Urothelium cell line (cell line): ENCODE results near the gene CD1D.

Experiments
- DNase-seq: peaks from one replicate; pipeline ENCODE4 v3.0.0; 2011; ENCODE audit warnings: low spot score, mixed read lengths
- FAIRE-seq: peaks from 2 replicates; lab custom pipeline; 2011; peaks lifted over from hg19 to GRCh38; lab: Jason Lieb, UNC

CD1D gene

GRCh38 chr1:158180741-158181576 lies at the start of gene CD1D:
CD1D (plus strand) TSS chr1:158180895; CDS start chr1:158181102, 207 bp downstream.
- no peak for FAIRE-seq
- peak; percentile 62 for DNase-seq

DNA sequence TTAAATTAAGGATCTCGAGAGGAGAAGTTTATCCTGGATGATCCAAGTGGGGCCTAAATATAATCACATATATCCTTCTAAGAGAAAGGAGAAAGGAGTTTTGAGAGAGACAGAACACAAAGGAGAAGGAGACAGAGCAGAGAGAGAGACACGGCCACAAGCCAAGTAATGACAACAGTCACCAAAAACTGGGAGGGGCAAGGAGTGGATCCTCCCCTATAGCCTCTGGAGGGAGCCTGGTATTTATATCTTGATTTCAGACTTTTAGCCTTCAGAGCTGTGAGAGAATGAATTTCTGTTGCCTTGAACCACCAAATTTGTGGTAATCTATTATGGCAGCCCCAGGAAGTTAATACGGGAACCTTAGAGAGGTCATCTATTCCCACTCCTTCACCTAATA lies 49.5 kb upstream of the CD1D start:
- no peak for FAIRE-seq
- DNase-seq: no peak

DNA sequence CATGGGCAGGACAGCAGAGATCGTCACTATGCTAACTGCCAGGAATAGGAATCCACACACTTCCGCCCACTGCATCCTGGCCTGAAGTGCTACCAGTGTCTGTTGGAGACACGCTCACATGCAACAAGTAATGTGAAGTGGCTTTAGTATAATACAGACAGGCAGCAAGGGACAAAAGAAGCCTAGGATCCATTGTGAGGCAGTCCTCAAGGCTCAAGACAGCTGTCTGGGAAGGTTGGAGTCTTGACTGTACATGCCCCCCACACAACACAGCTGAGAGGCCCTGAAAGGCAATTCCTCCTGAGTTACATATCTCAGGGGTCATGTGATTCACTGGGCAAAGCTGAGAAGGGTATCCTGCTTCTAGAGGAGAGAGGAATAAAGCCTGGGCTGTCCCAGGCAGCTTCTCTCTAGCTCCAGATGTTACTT lies 39.9 kb upstream of the CD1D start:
- FAIRE-seq (no peak), DNase-seq (no peak)

DNA sequence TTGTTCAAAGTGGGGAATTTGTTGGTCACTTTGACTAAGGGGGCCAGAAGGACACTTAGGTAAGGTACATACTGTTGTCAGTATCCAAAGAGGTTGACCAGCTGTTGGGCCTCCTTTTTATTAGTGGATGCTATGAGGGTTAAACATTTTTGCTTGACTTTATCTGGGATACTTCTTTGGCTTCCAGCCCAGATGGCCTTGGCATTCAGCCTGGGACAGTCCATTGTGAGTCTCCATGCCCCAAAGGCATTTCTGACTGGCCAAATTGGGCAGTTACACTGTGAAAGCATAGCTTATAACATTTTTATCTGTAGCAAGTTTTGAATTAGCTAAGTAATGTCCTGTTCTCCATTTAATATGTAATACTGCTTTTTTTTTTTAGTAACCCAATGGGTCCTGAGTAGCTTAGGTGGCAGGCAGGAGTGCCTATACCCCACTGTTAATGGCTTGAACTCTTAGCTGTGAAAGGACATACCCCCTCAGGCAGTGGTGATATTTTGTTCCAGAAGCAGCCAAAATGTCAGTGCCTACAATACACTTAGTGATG lies 35.4 kb upstream of the CD1D start:
- DNase-seq (no peak), FAIRE-seq (no peak)

DNA sequence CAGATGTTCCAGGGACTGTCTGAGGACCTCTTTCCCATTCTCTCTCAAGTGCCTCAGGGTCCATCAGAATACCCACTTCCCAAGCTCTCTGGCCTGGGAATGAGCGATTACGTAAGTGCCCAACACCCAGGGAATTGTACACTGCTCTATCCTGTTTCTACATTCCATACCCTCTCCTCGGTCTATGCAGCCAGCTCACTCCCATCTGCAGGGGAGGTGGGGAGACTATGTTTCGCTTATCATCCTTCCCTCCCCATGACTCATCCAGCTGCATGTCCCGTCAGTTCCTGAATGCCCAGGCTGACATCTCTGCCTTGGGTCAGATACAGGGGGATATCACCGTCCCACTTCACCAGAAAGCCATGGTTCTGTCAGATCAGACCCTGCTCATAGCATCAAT lies 34.5 kb upstream of the CD1D start:
- DNase-seq (peak; percentile 52), FAIRE-seq (no peak)

DNA sequence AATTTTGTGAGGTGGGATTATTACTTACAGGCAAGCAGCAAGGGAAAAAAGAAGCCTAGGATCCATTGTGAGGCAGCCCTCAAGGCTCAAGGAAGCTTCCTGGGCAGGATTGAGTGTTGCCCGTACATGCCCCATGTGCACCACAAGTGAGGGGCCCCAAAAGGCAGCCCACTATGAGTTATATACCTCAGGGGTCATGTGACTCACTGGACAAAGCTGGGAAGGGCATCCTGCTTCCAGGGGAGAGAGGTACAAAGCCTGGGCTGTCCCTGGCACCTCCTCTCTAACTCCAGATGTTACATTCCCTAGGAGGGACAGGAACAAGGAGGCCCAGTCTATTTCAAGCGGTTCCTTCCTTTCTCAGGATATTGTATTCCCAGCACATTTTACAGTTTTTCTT lies 34.0 kb upstream of the CD1D start:
- FAIRE-seq: no peak
- no peak for DNase-seq

DNA sequence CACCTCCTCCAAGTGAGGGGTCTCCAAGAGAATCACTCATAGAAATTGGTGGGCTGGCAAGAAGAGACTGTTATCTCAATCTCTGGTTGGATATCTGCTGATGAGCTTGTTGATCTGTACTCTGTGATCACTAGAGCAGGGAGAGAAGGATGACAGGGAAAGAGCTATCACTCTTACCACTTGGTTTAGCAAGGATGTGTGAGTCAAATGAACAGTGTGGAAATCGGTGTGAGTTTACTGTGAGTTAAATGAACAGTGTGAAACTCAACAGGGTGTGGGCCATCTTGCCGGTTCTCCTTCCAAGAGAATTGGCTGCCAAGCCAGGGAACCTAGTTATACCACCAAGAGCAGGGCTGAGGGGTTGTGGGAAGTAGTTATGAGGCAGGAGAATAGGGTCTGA lies 33.3 kb upstream of the CD1D start:
- DNase-seq: no peak
- FAIRE-seq: no peak

DNA sequence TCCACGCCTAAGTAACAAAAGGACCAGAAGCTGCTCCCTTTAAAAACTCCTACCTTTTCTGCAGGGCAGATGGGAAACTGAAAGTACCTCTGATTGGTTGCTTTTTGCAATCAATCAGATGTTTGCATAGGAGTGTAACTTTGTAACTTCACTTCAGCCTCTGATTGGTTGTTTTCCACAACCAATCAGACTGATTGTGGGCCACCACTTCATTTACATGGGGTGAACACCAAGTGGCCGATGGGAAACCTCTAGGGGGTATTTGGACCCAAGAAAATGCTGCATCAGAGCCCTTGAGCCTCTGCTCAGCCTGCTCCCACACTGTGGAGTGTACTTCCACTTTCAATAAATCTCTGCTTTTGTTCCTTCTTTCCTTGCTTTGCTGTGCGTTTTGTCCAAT lies 32.8 kb upstream of the CD1D start:
- DNase-seq: no peak

DNA sequence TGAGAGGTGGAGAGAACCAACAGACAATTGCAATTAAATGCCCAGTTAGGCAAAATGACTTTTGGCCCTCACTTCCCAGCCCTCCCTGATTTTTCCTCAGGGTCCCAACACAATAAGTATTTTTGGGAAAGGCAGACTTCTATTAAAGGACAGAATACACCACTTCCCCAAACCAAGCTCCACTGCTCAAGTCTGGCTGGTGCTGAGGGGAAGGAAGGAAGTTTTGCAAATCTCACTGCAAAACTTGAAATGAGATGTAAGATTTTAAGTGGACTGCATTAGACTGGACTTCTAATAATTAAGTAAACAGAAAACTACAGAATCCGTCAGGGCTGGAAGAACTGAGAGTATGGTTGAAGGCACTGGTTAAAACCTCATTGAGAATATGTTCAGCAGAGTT lies 32.2 kb upstream of the CD1D start:
- no peak for DNase-seq
- no peak for FAIRE-seq

More for the DNA sequence above, 32.8 kb upstream of the CD1D start:
- no peak for FAIRE-seq

DNA sequence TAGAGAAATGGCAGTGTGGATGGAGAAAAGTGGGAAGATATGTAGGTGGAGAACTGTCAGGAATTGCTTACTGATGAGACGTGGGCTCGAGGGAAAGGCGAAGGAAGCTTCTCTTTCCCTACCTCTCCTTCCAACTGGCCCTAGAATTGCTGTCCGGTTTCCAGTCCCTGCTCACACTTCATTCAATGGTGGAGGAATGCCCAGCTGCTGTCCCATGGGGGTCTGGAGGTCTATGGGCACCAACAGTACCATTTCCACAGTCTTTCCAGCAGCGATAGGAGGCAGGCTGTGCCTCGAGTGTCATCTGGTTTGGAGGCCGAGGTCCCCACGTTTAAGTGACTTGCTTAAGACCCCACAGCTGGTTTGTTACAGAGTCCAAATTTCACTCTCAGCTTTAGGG lies 31.5 kb upstream of the CD1D start:
- DNase-seq: no peak
- no peak for FAIRE-seq

GRCh38 chr1:158149577-158150269 lies 31.0 kb upstream of the CD1D start:
- FAIRE-seq (peak; percentile 27), DNase-seq (peak; percentile 97)

DNA sequence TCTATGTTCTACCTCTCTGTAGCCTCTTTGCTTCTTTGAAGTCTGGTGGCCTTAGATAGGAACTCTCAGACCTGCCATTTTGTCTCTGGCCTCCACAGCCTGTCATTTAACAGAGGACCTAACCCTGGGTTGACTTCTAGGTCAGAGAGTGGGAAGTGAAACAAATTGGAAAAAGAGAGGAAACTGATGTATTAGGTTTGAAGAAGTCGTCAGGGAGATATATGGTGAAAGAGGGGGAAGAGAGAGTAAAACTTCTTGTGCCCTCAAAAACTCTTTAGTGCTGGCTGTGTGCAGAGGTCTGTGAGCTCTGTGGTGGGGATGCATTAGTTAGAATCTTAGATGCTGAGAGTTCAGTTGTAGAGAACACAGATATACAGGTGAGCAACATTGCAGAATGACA lies 30.2 kb upstream of the CD1D start:
- DNase-seq (no peak), FAIRE-seq (no peak)

DNA sequence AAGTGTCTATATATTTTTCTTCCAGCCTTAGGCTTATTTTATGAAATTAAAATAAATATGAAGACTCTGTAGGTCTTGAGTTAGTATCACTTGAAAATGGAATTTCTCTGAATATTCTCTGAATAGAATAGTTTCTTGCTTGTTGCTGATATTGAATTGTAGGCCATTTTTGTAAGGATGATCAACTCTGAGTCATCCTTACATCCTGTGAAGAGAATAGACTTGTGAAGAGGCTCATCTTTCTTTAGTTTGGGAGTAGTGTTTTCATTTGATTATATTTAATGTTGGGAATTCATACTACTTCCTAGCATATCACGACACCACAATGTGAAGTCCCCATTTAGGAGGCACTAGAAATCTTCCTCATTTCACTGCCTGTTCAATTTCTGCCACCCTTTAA lies 27.5 kb upstream of the CD1D start:
- DNase-seq (no peak), FAIRE-seq (no peak)

DNA sequence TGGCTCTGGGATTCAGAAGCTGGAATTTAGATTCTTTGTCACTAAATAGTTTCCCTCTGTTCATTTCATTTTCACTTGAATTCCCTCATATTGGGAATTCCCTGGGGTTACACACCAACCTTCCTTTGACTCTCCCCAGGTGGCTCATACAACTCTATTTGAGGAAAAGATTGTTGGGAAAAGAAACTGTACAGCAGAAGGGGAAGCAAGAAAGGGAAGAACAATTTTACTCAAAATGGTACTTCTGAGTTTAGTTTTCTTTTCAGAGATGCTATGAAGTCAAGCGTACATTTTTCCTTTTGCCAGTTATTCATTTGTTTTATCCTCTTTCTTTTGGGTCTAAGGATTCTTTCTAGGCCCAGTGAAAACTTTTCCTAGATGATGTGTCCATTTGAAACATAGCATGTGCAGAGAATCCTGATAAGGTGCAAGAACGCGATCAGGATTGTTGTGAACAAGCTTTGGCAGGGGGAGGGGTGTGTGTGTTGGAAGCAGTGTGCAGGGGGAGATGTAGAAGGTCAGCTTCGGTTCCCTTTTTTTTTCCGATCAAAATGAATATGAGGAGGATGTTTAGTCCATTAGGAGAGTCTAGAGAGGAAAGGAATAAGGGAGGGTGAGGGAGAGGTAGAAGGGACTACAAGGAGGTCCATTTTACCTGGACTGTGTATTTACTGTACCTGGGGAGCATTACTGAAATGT lies 26.8 kb upstream of the CD1D start:
- no peak for FAIRE-seq
- no peak for DNase-seq

DNA sequence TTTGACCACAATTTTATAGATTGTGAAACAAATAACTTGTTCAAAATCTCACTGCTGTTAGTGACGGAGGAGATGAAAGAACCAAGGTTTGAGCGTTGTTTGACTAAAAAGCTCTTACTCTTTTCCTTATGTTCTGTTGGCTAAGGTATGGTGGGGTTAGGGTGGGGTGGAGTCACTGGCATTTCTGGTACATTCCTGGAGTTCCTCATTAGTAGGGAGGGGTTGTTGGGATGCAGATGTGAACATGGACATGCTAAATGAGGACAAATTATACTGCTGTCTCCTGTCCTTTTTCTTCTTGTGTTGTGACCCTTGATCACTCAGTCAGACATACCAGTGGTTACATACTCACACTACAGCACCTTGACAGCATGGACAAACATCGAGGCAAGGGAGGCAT lies 26.2 kb upstream of the CD1D start:
- FAIRE-seq (no peak), DNase-seq (no peak)

DNA sequence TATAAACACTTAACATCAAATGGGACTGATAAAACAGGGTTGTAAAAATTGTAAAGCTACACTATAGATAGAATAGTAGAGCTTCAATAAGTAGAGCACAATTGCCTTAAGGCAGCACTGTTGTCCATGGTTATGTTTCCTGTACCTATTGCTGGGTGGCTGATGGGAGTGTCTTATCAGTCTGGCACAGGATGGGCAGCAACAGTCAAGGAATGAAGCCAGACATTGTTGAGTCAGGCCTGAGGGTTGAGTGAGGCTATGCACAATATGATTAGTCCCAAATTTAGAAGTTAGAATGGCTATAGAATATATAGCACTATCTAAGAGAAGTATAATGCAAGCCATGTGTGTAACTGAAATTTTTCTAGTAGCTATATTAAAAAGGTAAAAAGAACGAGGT lies 25.0 kb upstream of the CD1D start:
- no peak for DNase-seq
- FAIRE-seq: no peak

DNA sequence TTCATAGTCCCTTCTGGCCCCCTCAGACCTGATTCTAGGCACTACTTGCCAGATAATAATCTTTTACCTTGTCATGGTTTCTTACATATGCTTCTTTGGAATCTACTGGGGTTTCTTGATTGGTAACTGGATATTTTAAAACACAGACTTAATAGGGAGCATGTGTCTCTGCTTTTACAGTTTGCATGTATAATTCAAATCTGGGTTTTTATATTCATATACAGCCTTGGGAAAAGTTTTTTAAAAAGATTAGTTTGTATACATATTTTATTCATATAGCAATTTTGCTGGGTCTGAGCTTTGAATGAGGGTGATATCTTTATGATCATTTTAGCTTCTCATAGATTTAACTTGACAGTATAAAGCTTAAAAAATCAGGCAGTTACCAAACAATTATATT lies 21.1 kb upstream of the CD1D start:
- FAIRE-seq (no peak), DNase-seq (no peak)

DNA sequence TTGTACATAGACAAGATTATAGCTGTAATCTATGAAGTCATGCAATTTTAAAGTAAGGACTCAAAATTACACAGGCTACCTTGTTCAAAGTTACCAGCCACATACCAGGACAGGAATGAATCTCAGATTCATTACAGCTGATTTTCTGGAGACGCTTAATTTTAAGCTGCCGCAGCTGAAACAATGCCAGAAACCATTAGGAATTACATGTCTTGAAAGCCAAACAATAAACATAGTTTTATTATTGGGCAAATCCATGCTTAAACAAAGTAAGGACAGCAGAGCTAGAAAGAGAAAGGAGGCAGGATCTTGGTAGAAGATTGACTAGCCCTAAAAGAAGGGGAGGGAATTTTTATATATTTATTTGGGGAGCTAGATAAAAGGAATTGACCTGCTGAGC lies 19.2 kb upstream of the CD1D start:
- DNase-seq (no peak), FAIRE-seq (no peak)

- no peak for FAIRE-seq
Observed at GRCh38 chr1:158163000-158163947, 17.4 kb upstream of the CD1D start.

GRCh38 chr1:158169105-158169504 lies 11.6 kb upstream of the CD1D start:
- FAIRE-seq: no peak

More at GRCh38 chr1:158163000-158163947, 17.4 kb upstream of the CD1D start:
- DNase-seq: no peak

More at GRCh38 chr1:158169105-158169504, 11.6 kb upstream of the CD1D start:
- no peak for DNase-seq
